Hepatocyte (in vitro differentiated cells): ENCODE data around the gene RFC5. TPM values are rescaled to one million over a fixed set of nuclear protein-coding genes. Genes with fewer than 3 reads are reported as not detected.

Experiments
- DNase-seq: peaks from one replicate; pipeline ENCODE4 v3.0.0-alpha.2; 2016; ENCODE audit warnings: low spot score
- H2AFZ ChIP-seq: fragments of 200-600 bp; sonication (generic); 2 replicates; pipeline ENCODE4 v1.6.0; 2016; ENCODE audit warnings: antibody characterized with exemption, mild to moderate bottlenecking
- H3K27ac ChIP-seq: fragments of 200-600 bp; sonication (generic); 2 replicates; pipeline ENCODE4 v1.5.1; 2016; ENCODE audit warnings: mild to moderate bottlenecking
- H3K27me3 ChIP-seq: fragments of 200-600 bp; sonication (generic); 2 replicates; pipeline ENCODE4 v1.6.1; 2016
- H3K36me3 ChIP-seq: fragments of 200-600 bp; sonication (generic); replicated peaks from 2 replicates; pipeline ENCODE4 v1.5.1; 2016; ENCODE audit warnings: low read depth; ENCODE audit not compliant: insufficient read depth
- H3K4me1 ChIP-seq: fragments of 200-600 bp; sonication (generic); 2 replicates; pipeline ENCODE4 v1.5.1; 2016; ENCODE audit warnings: mild to moderate bottlenecking, moderate library complexity; ENCODE audit not compliant: insufficient read depth
- H3K4me2 ChIP-seq: fragments of 200-600 bp; sonication (generic); 2 replicates; pipeline ENCODE4 v1.6.0; 2016
- H3K4me3 ChIP-seq: fragments of 200-600 bp; sonication (generic); 2 replicates; pipeline ENCODE4 v1.5.1; 2016; ENCODE audit warnings: mild to moderate bottlenecking
- H3K79me2 ChIP-seq: fragments of 200-600 bp; sonication (generic); 2 replicates; pipeline ENCODE4 v1.6.0; 2017; ENCODE audit warnings: mild to moderate bottlenecking
- H3K9me2 ChIP-seq: fragments of 200-600 bp; sonication (generic); replicated peaks from 2 replicates; pipeline ENCODE4 v1.6.0; 2017; ENCODE audit warnings: mild to moderate bottlenecking; ENCODE audit not compliant: insufficient read depth
- H3K9me3 ChIP-seq: fragments of 200-600 bp; sonication (generic); 2 replicates; pipeline ENCODE4 v1.5.1; 2016; ENCODE audit warnings: low read depth, mild to moderate bottlenecking
- H4K20me1 ChIP-seq: fragments of 200-600 bp; sonication (generic); 2 replicates; pipeline ENCODE4 v1.6.0; 2016; ENCODE audit warnings: mild to moderate bottlenecking; ENCODE audit not compliant: insufficient read depth, poor library complexity, severe bottlenecking
- EZH2 ChIP-seq: fragments of 200-600 bp; sonication (generic); IDR thresholded peaks from 2 replicates; pipeline ENCODE4 v1.6.1; 2016; ENCODE audit warnings: antibody characterized with exemption, mild to moderate bottlenecking, borderline replicate concordance
- EZH2phosphoT487 ChIP-seq: fragments of 200-600 bp; sonication (generic); IDR thresholded peaks from one replicate; pipeline ENCODE4 v1.6.1; 2018; ENCODE audit warnings: antibody characterized with exemption, mild to moderate bottlenecking, low read depth, moderate library complexity; ENCODE audit not compliant: unreplicated experiment, severe bottlenecking
- WGBS: methylation state at CpG from one replicate; pipeline ENCODE4 v1.1.6; 2016; ENCODE audit warnings: low lambda C conversion rate; ENCODE audit errors: missing lambda C conversion rate; 5-methylcytosine and 5-hydroxymethylcytosine counted together
- polyA plus RNA-seq: library from polyadenylated mRNA; unstranded; fragments of >200 nt; fragmentation: Nextera tagmentation; extraction: Ambion mirVana; gene quantifications from 2 replicates; pipeline ENCODE4 v1.2.1, GENCODE V29; 2016
- total RNA-seq: library from RNA; depleted of rRNA; stranded (reverse); fragments of >200 nt; gene quantifications from 2 replicates; pipeline ENCODE4 v1.2.3, GENCODE V29; 2014
- TF ChIP-seq, protein P1 (sequence below): fragments of 200-600 bp; sonication (generic); IDR thresholded peaks from 2 replicates; pipeline ENCODE4 v1.5.1; 2016; ENCODE audit warnings: antibody characterized with exemption, mild to moderate bottlenecking; ENCODE audit not compliant: poor library complexity

The RFC5 gene
- total and polyA plus RNA-seq, 2 experiments from 2014 or later = 12.6 to 18.6 TPM

DNA sequence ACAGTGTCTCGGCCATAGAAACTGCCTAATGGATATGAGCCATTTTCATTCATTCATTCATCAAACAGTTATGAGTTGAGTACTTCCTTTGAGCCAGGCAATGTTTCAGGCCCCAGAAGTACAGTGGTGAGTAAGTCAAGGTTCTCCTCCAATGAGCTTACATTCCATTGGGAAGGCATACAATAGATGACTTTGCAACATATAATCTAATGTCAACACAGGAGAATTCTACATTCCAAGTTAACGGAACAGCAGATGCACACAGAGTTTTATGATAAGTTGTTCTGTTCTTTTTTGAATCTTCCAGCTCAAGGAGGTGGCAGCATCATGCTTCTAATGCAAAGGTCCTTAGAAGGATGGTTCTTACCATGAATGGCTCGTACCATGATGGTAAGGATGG lies 3.2 kb upstream of the RFC5 start:
- Histone ChIP-seq H3K4me3 (no peak overlapping the region), H3K4me1 (peaks cover 5% of the 10 kb centered on the region), H4K20me1 (no peaks in the 10 kb centered on the region), H3K9me3 (no peaks in the 10 kb centered on the region), H2AFZ (no peak overlapping the region), H3K36me3 (no peaks in the 10 kb centered on the region), H3K4me2 (no peak overlapping the region), H3K79me2 (peaks cover 15% of the 10 kb centered on the region), H3K27me3 (no peaks in the 10 kb centered on the region), H3K9me2 (no peaks in the 10 kb centered on the region), H3K27ac (no peak overlapping the region)
- no peak for DNase-seq
- TF ChIP-seq EZH2 (no peak), EZH2phosphoT487 (no peak)
- TF ChIP-seq, protein P1, sequence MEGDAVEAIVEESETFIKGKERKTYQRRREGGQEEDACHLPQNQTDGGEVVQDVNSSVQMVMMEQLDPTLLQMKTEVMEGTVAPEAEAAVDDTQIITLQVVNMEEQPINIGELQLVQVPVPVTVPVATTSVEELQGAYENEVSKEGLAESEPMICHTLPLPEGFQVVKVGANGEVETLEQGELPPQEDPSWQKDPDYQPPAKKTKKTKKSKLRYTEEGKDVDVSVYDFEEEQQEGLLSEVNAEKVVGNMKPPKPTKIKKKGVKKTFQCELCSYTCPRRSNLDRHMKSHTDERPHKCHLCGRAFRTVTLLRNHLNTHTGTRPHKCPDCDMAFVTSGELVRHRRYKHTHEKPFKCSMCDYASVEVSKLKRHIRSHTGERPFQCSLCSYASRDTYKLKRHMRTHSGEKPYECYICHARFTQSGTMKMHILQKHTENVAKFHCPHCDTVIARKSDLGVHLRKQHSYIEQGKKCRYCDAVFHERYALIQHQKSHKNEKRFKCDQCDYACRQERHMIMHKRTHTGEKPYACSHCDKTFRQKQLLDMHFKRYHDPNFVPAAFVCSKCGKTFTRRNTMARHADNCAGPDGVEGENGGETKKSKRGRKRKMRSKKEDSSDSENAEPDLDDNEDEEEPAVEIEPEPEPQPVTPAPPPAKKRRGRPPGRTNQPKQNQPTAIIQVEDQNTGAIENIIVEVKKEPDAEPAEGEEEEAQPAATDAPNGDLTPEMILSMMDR = no peak
- WGBS = 79% methylated on average over 3 of the region's 3 CpGs

DNA sequence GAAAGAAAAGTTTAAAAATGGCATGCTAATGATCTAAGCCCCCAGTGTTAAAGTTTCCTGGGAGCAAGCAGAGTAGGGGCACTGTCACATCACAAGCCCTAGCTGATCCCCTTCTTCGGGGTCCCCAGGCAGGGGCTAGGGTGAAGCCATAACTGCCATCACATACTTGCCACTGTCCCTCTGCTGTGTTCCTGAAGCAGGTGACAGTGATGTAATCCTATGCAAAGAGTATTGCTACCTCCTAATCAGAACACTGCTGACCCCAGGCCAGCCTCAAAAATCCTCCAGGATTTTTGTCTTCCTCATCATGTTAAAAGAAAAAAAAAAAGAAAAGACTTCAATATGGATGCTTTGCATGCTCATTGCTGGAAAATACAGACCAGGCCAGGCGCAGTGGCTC lies 1.2 kb upstream of the RFC5 start:
- 97% methylated on average over 2 of the region's 2 CpGs for WGBS

DNA sequence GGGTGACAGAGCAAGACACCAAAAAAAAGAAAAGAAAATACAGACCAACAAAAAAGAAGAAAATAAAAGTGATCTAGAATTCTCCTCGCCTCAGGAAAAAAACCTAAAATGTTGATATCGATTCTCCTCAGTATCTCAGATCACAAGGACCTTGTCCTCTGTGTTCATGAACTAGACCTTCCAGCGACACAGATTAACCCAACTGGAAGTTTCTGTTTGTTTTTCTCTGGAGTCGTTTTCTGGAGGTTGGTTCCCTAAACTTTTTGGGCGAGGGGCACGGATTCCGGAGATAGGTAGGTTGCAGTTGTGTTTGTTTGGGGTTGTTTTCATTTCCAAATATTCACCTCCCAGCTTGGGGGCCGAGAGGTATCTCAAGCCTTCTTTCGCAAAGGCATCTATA lies 559 bp upstream of the RFC5 start:
- no peaks in the 10 kb centered on the region for H3K9me3 ChIP-seq
- peak overlapping the region; percentile 45 for H2AFZ ChIP-seq
- peaks cover 5% of the 10 kb centered on the region for H3K4me1 ChIP-seq
- H3K9me2 ChIP-seq = no peaks in the 10 kb centered on the region
- H3K36me3 ChIP-seq = no peaks in the 10 kb centered on the region
- no peak overlapping the region for H3K4me3 ChIP-seq
- H3K4me2 ChIP-seq = peak overlapping the region; percentile 68
- no peaks in the 10 kb centered on the region for H4K20me1 ChIP-seq
- no peak for TF ChIP-seq EZH2phosphoT487
- TF ChIP-seq, protein P1 = no peak
- no peak for TF ChIP-seq EZH2
- 54% methylated on average over 9 of the region's 9 CpGs for WGBS
- H3K27ac ChIP-seq = no peak overlapping the region
- H3K79me2 ChIP-seq = peaks cover 17% of the 10 kb centered on the region
- no peaks in the 10 kb centered on the region for H3K27me3 ChIP-seq
- no peak for DNase-seq

More for the DNA sequence above, 1.2 kb upstream of the RFC5 start:
- H3K27ac ChIP-seq = no peak overlapping the region
- no peaks in the 10 kb centered on the region for H3K27me3 ChIP-seq
- peaks cover 5% of the 10 kb centered on the region for H3K4me1 ChIP-seq
- H2AFZ ChIP-seq = no peak overlapping the region
- H4K20me1 ChIP-seq = no peaks in the 10 kb centered on the region
- H3K36me3 ChIP-seq = no peaks in the 10 kb centered on the region
- no peak overlapping the region for H3K4me3 ChIP-seq
- H3K79me2 ChIP-seq = peaks cover 17% of the 10 kb centered on the region
- no peak overlapping the region for H3K4me2 ChIP-seq
- no peak for TF ChIP-seq EZH2
- TF ChIP-seq, protein P1 = no peak
- no peak for TF ChIP-seq EZH2phosphoT487
- DNase-seq = no peak
- no peaks in the 10 kb centered on the region for H3K9me3 ChIP-seq
- no peaks in the 10 kb centered on the region for H3K9me2 ChIP-seq

DNA sequence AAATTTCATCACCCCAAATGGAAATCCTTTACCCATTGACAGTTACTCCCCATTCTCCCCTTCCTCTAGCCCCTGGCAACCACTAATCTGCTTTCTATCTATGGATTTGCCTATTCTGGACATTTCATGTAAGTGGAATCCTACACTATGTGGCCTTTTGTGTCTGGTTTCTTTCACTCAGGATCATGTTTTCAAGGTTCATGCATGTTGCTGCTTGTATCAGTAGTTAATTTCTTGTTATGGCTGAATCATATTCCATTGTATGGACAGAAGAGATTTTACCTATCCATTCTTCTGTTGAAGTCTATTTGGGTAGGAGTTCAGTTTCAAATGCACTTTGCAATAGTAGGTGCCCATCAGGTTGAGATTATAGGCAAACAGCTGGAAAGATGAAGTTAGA lies 1.4 kb downstream of the RFC5 start:
- Histone ChIP-seq H3K79me2 (peaks cover 17% of the 10 kb centered on the region), H3K9me3 (no peaks in the 10 kb centered on the region), H3K27me3 (no peaks in the 10 kb centered on the region), H2AFZ (no peak overlapping the region), H4K20me1 (no peaks in the 10 kb centered on the region), H3K4me3 (no peak overlapping the region), H3K9me2 (no peaks in the 10 kb centered on the region), H3K4me1 (peaks cover 5% of the 10 kb centered on the region), H3K4me2 (peak overlapping the region; percentile 86), H3K27ac (no peak overlapping the region), H3K36me3 (no peaks in the 10 kb centered on the region)
- TF ChIP-seq, protein P1 = no peak
- no peak for TF ChIP-seq EZH2phosphoT487
- TF ChIP-seq EZH2 = no peak
- DNase-seq = no peak
